DMS53 (cell line): ENCODE results near the gene CHMP1B.

Experiments
- DNase-seq: peaks from one replicate; lab custom pipeline; 2025; lab: John Stamatoyannopoulos, UW

Gene CHMP1B

DNA sequence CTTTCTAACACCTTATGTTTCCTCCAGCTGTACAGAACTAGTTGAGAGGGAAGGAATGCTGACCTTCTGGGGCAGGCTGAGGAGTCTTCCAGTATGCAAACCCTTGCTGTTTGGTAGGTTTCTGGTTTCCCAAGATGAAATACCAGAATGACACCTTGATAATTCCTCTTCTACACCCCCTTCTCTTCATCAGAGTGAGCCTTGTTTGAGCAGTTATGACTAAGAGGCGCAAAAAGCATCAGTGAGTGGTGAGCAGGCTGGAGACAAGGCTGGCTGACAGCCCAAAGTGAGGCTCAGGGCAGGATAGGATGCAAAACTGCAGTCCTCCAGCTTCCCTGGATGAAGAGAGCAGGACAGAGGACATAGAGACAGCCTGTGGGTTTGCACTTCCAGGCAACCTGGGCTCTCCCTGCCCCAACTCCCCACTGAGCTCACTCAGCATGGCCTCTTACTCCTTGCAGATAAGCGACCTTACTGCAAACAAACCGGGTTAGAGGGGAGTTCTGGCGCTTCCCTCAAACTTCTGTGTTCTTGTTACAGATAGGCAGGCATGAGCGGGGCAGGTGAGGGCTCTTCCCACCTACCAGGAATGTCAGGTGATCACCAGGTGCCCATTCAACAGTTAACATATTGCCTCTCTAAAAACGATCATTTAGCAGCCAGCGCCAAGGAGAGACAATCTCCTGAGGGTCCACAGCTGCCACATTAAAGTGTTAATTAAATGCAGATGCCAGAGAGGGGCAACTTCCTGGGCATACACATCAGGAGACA, 51.5 kb downstream of the CHMP1B start:
- no peak for DNase-seq
